HepG2 (cell line): ENCODE measurements around the gene TTLL10. TPM values are rescaled to one million over a fixed set of nuclear protein-coding genes. Genes with fewer than 3 reads are reported as not detected.

ENCODE experiments used
- ARNT ChIP-seq: fragments of 450-650 bp; IDR thresholded peaks from 2 replicates; pipeline ENCODE4 v1.6.1; 2017
- ASH2L ChIP-seq: fragments of 300-600, 200-600 bp; sonication (generic); IDR thresholded peaks from 2 replicates; pipeline ENCODE4 v1.7.0; 2017; ENCODE audit warnings: low read depth, mild to moderate bottlenecking, moderate library complexity, mixed read lengths, low read length; ENCODE audit not compliant: insufficient read length
- DDIT3 ChIP-seq: sonication (generic); formaldehyde crosslinking; IDR thresholded peaks from 2 replicates; pipeline ENCODE4 v1.4.0; 2020; ENCODE audit warnings: mild to moderate bottlenecking, missing genetic modification reagents
- FOXA1 ChIP-seq, 2 experiments: fragments of 450-650 bp in 1 of 2; sonication (generic) in 1 of 2; formaldehyde crosslinking in 1 of 2; IDR thresholded peaks; 2 replicates each; pipeline versions ENCODE4 v1.4.0 to v1.6.1; 2016 to 2020; ENCODE audit warnings: missing genetic modification reagents in 1 of 2
- KLF13 ChIP-seq: sonication (generic); formaldehyde crosslinking; IDR thresholded peaks from 2 replicates; pipeline ENCODE4 v1.4.0; 2020; ENCODE audit warnings: mild to moderate bottlenecking, missing genetic modification reagents
- KLF15 ChIP-seq: sonication (generic); formaldehyde crosslinking; IDR thresholded peaks from 2 replicates; pipeline ENCODE4 v1.8.1; 2023; ENCODE audit warnings: borderline replicate concordance, mild to moderate bottlenecking, inconsistent platforms, missing genetic modification reagents, mixed read lengths
- MEF2D ChIP-seq: sonication (generic); formaldehyde crosslinking; IDR thresholded peaks from 2 replicates; pipeline ENCODE4 v1.5.1; 2020; ENCODE audit warnings: mild to moderate bottlenecking, missing genetic modification reagents
- MNT ChIP-seq: fragments of 450-650 bp; IDR thresholded peaks from 2 replicates; pipeline ENCODE4 v1.6.1; 2016
- NCOA5 ChIP-seq: sonication (generic); formaldehyde crosslinking; IDR thresholded peaks from 2 replicates; pipeline ENCODE4 v1.4.0; 2020; ENCODE audit warnings: missing genetic modification reagents
- POLR2A ChIP-seq, 2 experiments: IDR thresholded peaks; 2 replicates each; pipeline ENCODE4 v1.6.1; 2011; ENCODE audit warnings: low read depth in 2 of 2, low read length in 2 of 2, mild to moderate bottlenecking in 1 of 2, moderate library complexity in 1 of 2; ENCODE audit not compliant: insufficient read depth in 1 of 2
- SAP130 ChIP-seq: IDR thresholded peaks from 2 replicates; pipeline ENCODE4 v1.6.1; 2016; ENCODE audit warnings: low read depth
- SKI ChIP-seq: fragments of 450-650 bp; IDR thresholded peaks from one replicate; pipeline ENCODE4 v1.6.1; 2018; ENCODE audit warnings: mild to moderate bottlenecking; ENCODE audit not compliant: partially characterized antibody
- SP4 ChIP-seq: sonication (generic); formaldehyde crosslinking; IDR thresholded peaks from 2 replicates; pipeline ENCODE4 v1.8.1; 2023; ENCODE audit warnings: mild to moderate bottlenecking, missing genetic modification reagents
- TMF1 ChIP-seq: sonication (generic); formaldehyde crosslinking; IDR thresholded peaks from 2 replicates; pipeline ENCODE4 v1.8.1; 2022; ENCODE audit warnings: low read depth, missing genetic modification reagents
- ZNF333 ChIP-seq: sonication (generic); formaldehyde crosslinking; IDR thresholded peaks from 2 replicates; pipeline ENCODE4 v1.4.0; 2020; ENCODE audit warnings: mild to moderate bottlenecking, missing genetic modification reagents, borderline replicate concordance
- ZNF660 ChIP-seq: sonication (generic); formaldehyde crosslinking; IDR thresholded peaks from 2 replicates; pipeline ENCODE4 v1.5.1; 2020; ENCODE audit warnings: mild to moderate bottlenecking, low read depth, missing genetic modification reagents, borderline replicate concordance
- ZNF724P ChIP-seq: sonication (generic); formaldehyde crosslinking; IDR thresholded peaks from 2 replicates; pipeline ENCODE4 v1.8.0; 2022; ENCODE audit warnings: missing genetic modification reagents, borderline replicate concordance
- ZNF746 ChIP-seq: sonication (generic); formaldehyde crosslinking; IDR thresholded peaks from 2 replicates; pipeline ENCODE4 v1.8.0; 2022; ENCODE audit warnings: mild to moderate bottlenecking, missing genetic modification reagents
- ZNF770 ChIP-seq: sonication (generic); formaldehyde crosslinking; IDR thresholded peaks from 2 replicates; pipeline ENCODE4 v1.5.0; 2020; ENCODE audit warnings: mild to moderate bottlenecking, missing genetic modification reagents
- polyA plus RNA-seq, 8 experiments: library from polyadenylated mRNA; depleted of rRNA in 3 of 8; stranded (reverse) in 7 of 8; unstranded in 1 of 8; fragments of >200 nt; fragmentation: Illumina TruSeq in 4 of 8; extraction: Trizol in 4 of 8; gene quantifications; 2 replicates each; pipeline versions ENCODE4 v1.2.1 to v1.2.3, GENCODE V29; 2011 to 2016; ENCODE audit warnings: low read depth in 4 of 8, missing spikeins in 1 of 8, mixed read lengths in 1 of 8; ENCODE audit not compliant: insufficient read depth in 1 of 8
- total RNA-seq, 5 experiments: library from RNA; depleted of rRNA; stranded (reverse); fragments of >200 nt; fragmentation: Illumina TruSeq; extraction: Trizol; gene quantifications; 2 replicates each; pipeline ENCODE4 v1.2.3, GENCODE V29; 2016; ENCODE audit warnings: low read depth in 1 of 5
- TF ChIP-seq, protein P1 (sequence below): sonication (generic); formaldehyde crosslinking; IDR thresholded peaks from 2 replicates; pipeline ENCODE4 v1.5.0; 2020; ENCODE audit warnings: missing genetic modification reagents
- TF ChIP-seq, protein P2 (sequence below): sonication (generic); formaldehyde crosslinking; IDR thresholded peaks from 2 replicates; pipeline ENCODE4 v1.8.0; 2022; ENCODE audit warnings: low read depth, missing genetic modification reagents

TTLL10 gene
- total and polyA plus RNA-seq, 2 of the 13 experiments (the other 11 are each of a cell fraction or from before 2014, with no cell fraction given): not detected

DNA sequence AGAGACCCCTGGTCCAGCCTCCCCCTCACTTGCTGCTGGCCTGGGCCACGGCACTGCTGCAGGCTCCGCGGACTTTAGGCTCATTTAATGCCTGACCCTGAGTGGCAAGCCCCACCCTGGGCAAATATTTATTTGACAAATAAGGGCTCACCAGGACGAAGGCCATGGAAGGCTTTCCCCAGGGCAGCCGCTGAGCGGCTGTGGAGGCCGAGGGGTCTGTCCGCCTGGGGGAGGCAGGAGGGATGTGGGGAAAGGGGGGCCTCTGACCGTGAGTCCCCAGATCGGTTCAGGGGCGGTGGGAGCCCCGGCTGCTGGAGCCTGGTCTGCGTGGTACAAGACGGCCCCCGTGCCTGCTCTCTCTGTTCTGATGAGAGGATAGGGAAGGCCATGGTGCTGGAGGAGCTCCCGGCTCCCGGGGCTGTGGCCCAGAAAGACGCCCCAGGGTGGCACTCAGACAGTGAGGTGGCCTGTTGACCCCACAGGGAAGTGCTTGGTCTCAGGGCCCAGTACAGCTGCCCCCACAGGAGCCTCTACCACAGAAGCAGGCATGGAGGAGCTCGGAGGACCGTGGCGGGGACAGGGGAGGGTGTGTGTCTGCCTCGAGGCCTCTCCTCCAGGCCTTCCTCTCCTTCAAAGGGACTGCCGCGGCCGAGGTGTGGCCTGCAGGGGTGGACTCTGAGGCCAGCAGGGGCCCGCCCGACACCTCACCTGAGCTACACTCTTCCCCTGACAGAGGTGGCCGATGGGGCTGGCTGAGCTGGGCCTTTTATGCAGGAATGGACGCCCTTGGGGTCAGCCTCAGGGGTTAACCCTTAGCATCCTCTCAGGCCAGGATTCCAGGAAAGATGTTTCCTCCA, 48.7 kb upstream of the TTLL10 start (continued):
- TF ChIP-seq, protein P1, sequence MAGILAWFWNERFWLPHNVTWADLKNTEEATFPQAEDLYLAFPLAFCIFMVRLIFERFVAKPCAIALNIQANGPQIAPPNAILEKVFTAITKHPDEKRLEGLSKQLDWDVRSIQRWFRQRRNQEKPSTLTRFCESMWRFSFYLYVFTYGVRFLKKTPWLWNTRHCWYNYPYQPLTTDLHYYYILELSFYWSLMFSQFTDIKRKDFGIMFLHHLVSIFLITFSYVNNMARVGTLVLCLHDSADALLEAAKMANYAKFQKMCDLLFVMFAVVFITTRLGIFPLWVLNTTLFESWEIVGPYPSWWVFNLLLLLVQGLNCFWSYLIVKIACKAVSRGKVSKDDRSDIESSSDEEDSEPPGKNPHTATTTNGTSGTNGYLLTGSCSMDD (CRISPR knock-in tag): no peak
- TF ChIP-seq ZNF724P (CRISPR knock-in tag) (peak; percentile 23; the same call in 1 of the 2 replicates), ZNF333 (no peak; the same call in 1 of the 2 replicates), DDIT3 (CRISPR knock-in tag) (no peak), KLF13 (CRISPR knock-in tag) (no peak), POLR2A (IDR thresholded peaks at IDR 0.05; ENCODE audit: insufficient read depth in 1 of 2, low read depth in 2 of 2, low read length in 2 of 2) (peak in 1 of 2 experiments; percentile 71; a peak in 2 of 4 replicates), ARNT (no peak), ASH2L (peak; percentile 79), ZNF660 (no peak), ZNF770 (CRISPR knock-in tag) (peak; percentile 75), TMF1 (CRISPR knock-in tag) (peak; percentile 46; the same call in 1 of the 2 replicates), SAP130 (CRISPR knock-in tag) (peak; percentile 65), NCOA5 (CRISPR knock-in tag) (no peak), MNT (no peak), MEF2D (CRISPR knock-in tag) (0 out of 2 replicates have a peak, but pooled peaks have one; percentile 74), SKI (peak; percentile 7), SP4 (peak; percentile 60), KLF15 (CRISPR knock-in tag) (peak; percentile 54; the same call in 1 of the 2 replicates), ZNF746 (CRISPR knock-in tag) (peak; percentile 45; the same call in 1 of the 2 replicates), FOXA1 (IDR thresholded peaks at IDR 0.05) (no peak), FOXA1 (CRISPR knock-in tag; IDR thresholded peaks at IDR 0.05) (peak; percentile 88)
- TF ChIP-seq, protein P2, sequence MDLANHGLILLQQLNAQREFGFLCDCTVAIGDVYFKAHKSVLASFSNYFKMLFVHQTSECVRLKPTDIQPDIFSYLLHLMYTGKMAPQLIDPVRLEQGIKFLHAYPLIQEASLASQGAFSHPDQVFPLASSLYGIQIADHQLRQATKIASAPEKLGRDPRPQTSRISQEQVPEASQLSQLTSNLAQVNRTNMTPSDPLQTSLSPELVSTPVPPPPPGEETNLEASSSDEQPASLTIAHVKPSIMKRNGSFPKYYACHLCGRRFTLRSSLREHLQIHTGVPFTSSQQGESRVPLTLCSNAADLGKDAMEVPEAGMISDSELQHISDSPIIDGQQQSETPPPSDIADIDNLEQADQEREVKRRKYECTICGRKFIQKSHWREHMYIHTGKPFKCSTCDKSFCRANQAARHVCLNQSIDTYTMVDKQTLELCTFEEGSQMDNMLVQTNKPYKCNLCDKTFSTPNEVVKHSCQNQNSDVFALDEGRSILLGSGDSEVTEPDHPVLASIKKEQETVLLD (CRISPR knock-in tag): no peak
